Activated CD8-positive, alpha-beta memory T cell treated with anti-CD3 and anti-CD28 coated beads for 1 hour (primary cell): Measurements from ENCODE around the gene UBALD1.
"Not testable (repeated sequence)": the region's sequence is repeated elsewhere in the genome, so short reads cannot be mapped to it uniquely, and the experiment has no call there.

Experiments used
- DNase-seq, 2 donors: peaks; one replicate each; pipeline ENCODE4 v3.0.0-alpha.2; 2020; ENCODE audit warnings: low read depth in 1 of 2; ENCODE audit errors: extremely low read depth in 1 of 2

Gene UBALD1

GRCh38 chr16:4599037-4599436 lies 15.7 kb downstream of the UBALD1 start:
- no peak for DNase-seq

- no peak for DNase-seq
These were observed 17.5 kb downstream of the UBALD1 start for GRCh38 chr16:4597174-4597573.

GRCh38 chr16:4594433-4595410 lies 20.0 kb downstream of the UBALD1 start:
- no peak for DNase-seq

- DNase-seq, result no peak
These were observed 21.6 kb downstream of the UBALD1 start for GRCh38 chr16:4593086-4593485.

- no peak for DNase-seq
These were observed 22.8 kb downstream of the UBALD1 start for GRCh38 chr16:4591706-4592470.

- DNase-seq, result no peak
These were observed 23.5 kb downstream of the UBALD1 start for GRCh38 chr16:4591191-4591590.

GRCh38 chr16:4588961-4589360 lies 25.7 kb downstream of the UBALD1 start:
- no peak for DNase-seq

- DNase-seq, result no peak
These were observed 26.3 kb downstream of the UBALD1 start for GRCh38 chr16:4588386-4588785.

GRCh38 chr16:4586291-4586690 lies 28.4 kb downstream of the UBALD1 start:
- DNase-seq, result no peak

- no peak for DNase-seq
These were observed 30.8 kb downstream of the UBALD1 start for GRCh38 chr16:4583906-4584305.

- no peak for DNase-seq
These were observed 34.4 kb downstream of the UBALD1 start for GRCh38 chr16:4580250-4580649.

GRCh38 chr16:4578961-4579530 lies 35.6 kb downstream of the UBALD1 start:
- no peak for DNase-seq

- no peak for DNase-seq
These were observed 38.7 kb downstream of the UBALD1 start for GRCh38 chr16:4576008-4576407.

GRCh38 chr16:4574919-4575705 lies 39.6 kb downstream of the UBALD1 start:
- no peak for DNase-seq

GRCh38 chr16:4573926-4574325 lies 40.8 kb downstream of the UBALD1 start:
- DNase-seq, result not testable (repeated sequence)

- no peak for DNase-seq
These were observed 42.0 kb downstream of the UBALD1 start for GRCh38 chr16:4572715-4573114.

GRCh38 chr16:4570688-4571321 lies 43.9 kb downstream of the UBALD1 start:
- DNase-seq, result no peak

- DNase-seq, result no peak
These were observed 44.6 kb downstream of the UBALD1 start for GRCh38 chr16:4570086-4570485.

GRCh38 chr16:4566144-4566543 lies 48.5 kb downstream of the UBALD1 start:
- no peak for DNase-seq

- DNase-seq, result no peak
These were observed 49.9 kb downstream of the UBALD1 start for GRCh38 chr16:4564661-4565267.
